H9 (cell line): ENCODE data around the gene LCNL1. TPM values are rescaled to one million over a fixed set of nuclear protein-coding genes. Genes with fewer than 3 reads are reported as not detected.
A peak's percentile ranks its signal among the peaks of the same experiment; 100 is the strongest.

Source experiments
- DNase-seq: peaks from one replicate; pipeline ENCODE4 v3.0.0-alpha.2; 2017
- H2AFZ ChIP-seq: one replicate; pipeline ENCODE4 v1.6.1; 2013; ENCODE audit warnings: mild to moderate bottlenecking, low read length, control low read depth, moderate library complexity
- H2AK5ac ChIP-seq: 2 replicates; pipeline ENCODE4 v1.6.1; 2013; ENCODE audit warnings: low read length, control low read depth, mixed read lengths; ENCODE audit not compliant: insufficient read length
- H2BK120ac ChIP-seq: one replicate; pipeline ENCODE4 v1.6.1; 2013; ENCODE audit warnings: low read depth, mild to moderate bottlenecking, low read length, control low read depth, inconsistent platforms; ENCODE audit not compliant: poor library complexity, severe bottlenecking
- H2BK12ac ChIP-seq: 2 replicates; pipeline ENCODE4 v1.6.1; 2013; ENCODE audit warnings: low read length, control low read depth, mixed read lengths, low read depth; ENCODE audit not compliant: insufficient read length
- H2BK15ac ChIP-seq: 2 replicates; pipeline ENCODE4 v1.6.1; 2013; ENCODE audit warnings: low read depth, low read length, control low read depth
- H2BK20ac ChIP-seq: one replicate; pipeline ENCODE4 v1.6.1; 2013; ENCODE audit warnings: low read depth, mild to moderate bottlenecking, low read length, control low read depth, inconsistent platforms; ENCODE audit not compliant: poor library complexity, severe bottlenecking
- H2BK5ac ChIP-seq: 2 replicates; pipeline ENCODE4 v1.6.1; 2013; ENCODE audit warnings: low read length, control low read depth, mixed read lengths; ENCODE audit not compliant: insufficient read length
- H3K14ac ChIP-seq: 2 replicates; pipeline ENCODE4 v1.6.1; 2013; ENCODE audit warnings: low read length, control low read depth; ENCODE audit not compliant: insufficient read depth
- H3K18ac ChIP-seq: 2 replicates; pipeline ENCODE4 v1.6.1; 2013; ENCODE audit warnings: low read depth, mild to moderate bottlenecking, mixed read lengths, low read length, control low read depth; ENCODE audit not compliant: insufficient read length
- H3K23ac ChIP-seq: 2 replicates; pipeline ENCODE4 v1.6.1; 2013; ENCODE audit warnings: low read length, control low read depth, mixed read lengths, low read depth; ENCODE audit not compliant: insufficient read length
- H3K23me2 ChIP-seq: 2 replicates; pipeline ENCODE4 v1.6.1; 2013; ENCODE audit warnings: low read depth, mild to moderate bottlenecking, mixed read lengths, low read length, control low read depth; ENCODE audit not compliant: insufficient read length, poor library complexity, severe bottlenecking
- H3K27ac ChIP-seq: 2 replicates; pipeline ENCODE4 v1.5.1; 2013; ENCODE audit warnings: low read length, control low read depth, mixed read lengths, low read depth; ENCODE audit not compliant: insufficient read length
- H3K27me3 ChIP-seq: 2 replicates; pipeline ENCODE4 v1.6.1; 2013; ENCODE audit warnings: low read length, control low read depth, inconsistent platforms; ENCODE audit not compliant: insufficient read depth
- H3K4ac ChIP-seq: 2 replicates; pipeline ENCODE4 v1.6.1; 2013; ENCODE audit warnings: low read depth, mild to moderate bottlenecking, control low read depth, inconsistent platforms, low read length, moderate library complexity
- H3K4me1 ChIP-seq: 2 replicates; pipeline ENCODE4 v1.6.1; 2013; ENCODE audit warnings: low read length, control low read depth, inconsistent platforms; ENCODE audit not compliant: insufficient read depth
- H3K4me2 ChIP-seq: 2 replicates; pipeline ENCODE4 v1.6.1; 2013; ENCODE audit warnings: low read length, control low read depth, mixed read lengths; ENCODE audit not compliant: insufficient read length, insufficient read depth
- H3K56ac ChIP-seq: 2 replicates; pipeline ENCODE4 v1.6.1; 2013; ENCODE audit warnings: low read depth, mild to moderate bottlenecking, mixed read lengths, low read length, control low read depth; ENCODE audit not compliant: insufficient read length
- H3K79me1 ChIP-seq: 2 replicates; pipeline ENCODE4 v1.6.1; 2013; ENCODE audit warnings: low read depth, mild to moderate bottlenecking, moderate library complexity, low read length, control low read depth, inconsistent platforms; ENCODE audit not compliant: insufficient read depth, poor library complexity, severe bottlenecking
- H3K79me2 ChIP-seq: 2 replicates; pipeline ENCODE4 v1.6.1; 2013; ENCODE audit warnings: low read length, control low read depth, inconsistent platforms; ENCODE audit not compliant: insufficient read depth
- H3K9ac ChIP-seq: 2 replicates; pipeline ENCODE4 v1.6.1; 2013; ENCODE audit warnings: low read length, control low read depth, mixed read lengths; ENCODE audit not compliant: insufficient read length; ENCODE audit errors: extremely low read depth
- H3K9me3 ChIP-seq: one replicate; pipeline ENCODE4 v1.6.1; 2013; ENCODE audit warnings: low read depth, low read length, inconsistent platforms; ENCODE audit not compliant: control insufficient read depth
- H3T11ph ChIP-seq: one replicate; pipeline ENCODE4 v1.6.1; 2013; ENCODE audit warnings: mild to moderate bottlenecking, low read length, control low read depth, inconsistent platforms
- H4K20me1 ChIP-seq: one replicate; pipeline ENCODE4 v1.6.1; 2013; ENCODE audit not compliant: control insufficient read depth, insufficient read length, insufficient read depth
- H4K5ac ChIP-seq: 2 replicates; pipeline ENCODE4 v1.6.1; 2013; ENCODE audit warnings: low read depth, mild to moderate bottlenecking, mixed read lengths, low read length, control low read depth; ENCODE audit not compliant: insufficient read length
- H4K8ac ChIP-seq: replicated peaks from 2 replicates; pipeline ENCODE4 v1.6.1; 2013; ENCODE audit warnings: low read length, control low read depth, mixed read lengths, low read depth; ENCODE audit not compliant: insufficient read length
- H4K91ac ChIP-seq: 2 replicates; pipeline ENCODE4 v1.6.1; 2013; ENCODE audit warnings: low read depth, mild to moderate bottlenecking, moderate library complexity, mixed read lengths, low read length, control low read depth; ENCODE audit not compliant: insufficient read length
- H3K27ac Mint-ChIP-seq, 3 experiments: 2 replicates in 2 of 3; 3 replicates in 1 of 3; pipeline ENCODE4 v1.8.0; 2020 to 2021; ENCODE audit warnings: mixed read lengths in 3 of 3, mild to moderate bottlenecking in 1 of 3, moderate library complexity in 1 of 3
- H3K27me3 Mint-ChIP-seq: 2 replicates; pipeline ENCODE4 v1.8.0; 2021; ENCODE audit warnings: low read depth, mild to moderate bottlenecking, moderate library complexity, mixed read lengths
- H3K36me3 Mint-ChIP-seq, 3 experiments: 2 replicates in 2 of 3; 3 replicates in 1 of 3; pipeline ENCODE4 v1.8.0; 2020 to 2021; ENCODE audit warnings: low read depth in 3 of 3, mixed read lengths in 3 of 3; ENCODE audit not compliant: insufficient read depth in 1 of 3
- H3K4me1 Mint-ChIP-seq, 2 experiments: 2 replicates each; pipeline ENCODE4 v1.8.0; 2020; ENCODE audit warnings: mixed read lengths in 2 of 2
- H3K4me3 Mint-ChIP-seq, 2 experiments: 2 replicates in 1 of 2; 3 replicates in 1 of 2; pipeline ENCODE4 v1.8.0; 2020 to 2021; ENCODE audit warnings: mild to moderate bottlenecking in 2 of 2, mixed read lengths in 2 of 2, moderate library complexity in 1 of 2
- H3K9me3 Mint-ChIP-seq, 2 experiments: 2 replicates in 1 of 2; 3 replicates in 1 of 2; pipeline ENCODE4 v1.8.0; 2020; ENCODE audit warnings: mild to moderate bottlenecking in 2 of 2, mixed read lengths in 2 of 2, moderate library complexity in 1 of 2
- CTCF ChIP-seq: fragments of 200-600 bp; sonication (generic); conservative IDR thresholded peaks from 3 replicates; pipeline ENCODE4 v1.8.0; 2021; ENCODE audit warnings: antibody characterized with exemption, mild to moderate bottlenecking
- WGBS: extraction: QIAGEN DNeasy Blood & Tissue Kit; methylation state at CpG from one replicate; pipeline ENCODE4 v1.1.7; 2013; ENCODE audit warnings: missing lambda C conversion rate, low lambda C conversion rate, mixed read lengths; ENCODE audit not compliant: insufficient read length; ENCODE audit errors: extremely low coverage; 5-methylcytosine and 5-hydroxymethylcytosine counted together
- total RNA-seq: library from RNA; stranded (reverse); gene quantifications from 2 replicates; pipeline ENCODE4 v1.2.1, GENCODE V29; 2021

The LCNL1 gene
- total RNA-seq, 1 experiment from 2014 or later, result 0.20 TPM

- Histone ChIP-seq H3K23ac (no peak overlapping the region), H3K18ac (no peak overlapping the region), H2BK120ac (no peak overlapping the region), H2BK12ac (no peak overlapping the region), H4K8ac (no peak overlapping the region), H3T11ph (no peak overlapping the region), H2BK20ac (no peak overlapping the region), H3K23me2 (peaks cover 9% of the 10 kb centered on the region), H3K4me2 (no peak overlapping the region), H4K91ac (no peak overlapping the region), H3K79me2 (no peaks in the 10 kb centered on the region), H3K27ac (no peak overlapping the region), H3K9ac (no peak overlapping the region), H3K79me1 (no peaks in the 10 kb centered on the region), H3K27me3 (no peaks in the 10 kb centered on the region), H4K20me1 (no peaks in the 10 kb centered on the region), H3K4ac (no peak overlapping the region), H3K56ac (no peak overlapping the region), H2AFZ (no peak overlapping the region), H3K9me3 (no peaks in the 10 kb centered on the region), H2BK5ac (no peak overlapping the region), H2BK15ac (no peak overlapping the region), H4K5ac (no peak overlapping the region), H3K14ac (no peak overlapping the region), H3K4me1 (no peaks in the 10 kb centered on the region; the same call in 1 of the 2 replicates), H2AK5ac (no peak overlapping the region)
- Mint-ChIP-seq H3K9me3 (no peaks in the 10 kb centered on the region), H3K36me3 (0 out of 7 replicates have a peak, but pooled peaks cover 0 to 1% (median 0%) of the 10 kb centered on the region in 3 experiments), H3K27ac (no peak overlapping the region), H3K4me3 (peak overlapping the region in 1 of 2 experiments; percentile 23; a peak in 1 of 5 replicates), H3K4me1 (peaks cover 2 to 14% of the 10 kb centered on the region in 2 experiments), H3K27me3 (peaks cover 7% of the 10 kb centered on the region)
- peak; percentile 83 for DNase-seq
- WGBS, result no CpG with 5 or more reads among the region's 14 CpGs
- peak; percentile 70 for TF ChIP-seq CTCF
Observed at GRCh38 chr9:136975644-136976043, 7.1 kb upstream of the LCNL1 start.
